ENCODE results near the gene TOX2.

DNA sequence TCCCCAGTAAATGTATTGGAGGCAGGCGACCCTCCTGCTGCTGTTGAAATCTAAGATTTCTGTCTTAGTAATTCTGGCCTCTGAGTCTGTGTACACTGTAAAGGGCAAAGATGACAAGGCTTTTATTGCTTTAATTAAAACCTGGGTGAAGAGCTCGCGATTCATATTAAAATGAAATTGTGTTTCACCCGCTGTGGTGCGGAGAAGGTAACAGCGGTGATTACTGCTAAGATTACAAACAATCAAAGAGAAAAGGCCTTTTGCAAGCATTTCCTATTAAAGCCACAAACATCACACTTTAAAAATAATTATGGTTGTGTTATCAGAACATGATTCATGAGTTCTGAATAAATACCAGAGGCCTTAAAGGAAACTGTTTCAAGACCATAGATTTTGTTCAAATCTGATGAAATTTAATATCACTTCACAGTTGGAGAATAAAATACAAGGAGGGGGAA lies 69.3 kb downstream of the TOX2 start:
- TF ChIP-seq, protein P1, sequence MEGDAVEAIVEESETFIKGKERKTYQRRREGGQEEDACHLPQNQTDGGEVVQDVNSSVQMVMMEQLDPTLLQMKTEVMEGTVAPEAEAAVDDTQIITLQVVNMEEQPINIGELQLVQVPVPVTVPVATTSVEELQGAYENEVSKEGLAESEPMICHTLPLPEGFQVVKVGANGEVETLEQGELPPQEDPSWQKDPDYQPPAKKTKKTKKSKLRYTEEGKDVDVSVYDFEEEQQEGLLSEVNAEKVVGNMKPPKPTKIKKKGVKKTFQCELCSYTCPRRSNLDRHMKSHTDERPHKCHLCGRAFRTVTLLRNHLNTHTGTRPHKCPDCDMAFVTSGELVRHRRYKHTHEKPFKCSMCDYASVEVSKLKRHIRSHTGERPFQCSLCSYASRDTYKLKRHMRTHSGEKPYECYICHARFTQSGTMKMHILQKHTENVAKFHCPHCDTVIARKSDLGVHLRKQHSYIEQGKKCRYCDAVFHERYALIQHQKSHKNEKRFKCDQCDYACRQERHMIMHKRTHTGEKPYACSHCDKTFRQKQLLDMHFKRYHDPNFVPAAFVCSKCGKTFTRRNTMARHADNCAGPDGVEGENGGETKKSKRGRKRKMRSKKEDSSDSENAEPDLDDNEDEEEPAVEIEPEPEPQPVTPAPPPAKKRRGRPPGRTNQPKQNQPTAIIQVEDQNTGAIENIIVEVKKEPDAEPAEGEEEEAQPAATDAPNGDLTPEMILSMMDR (IDR thresholded peaks at IDR 0.05) = no peak
- TF ChIP-seq POLR2A (IDR thresholded peaks at IDR 0.05) (no peak), EP300 (IDR thresholded peaks at IDR 0.05) (no peak)
